Hippocampal formation (tissue), 2 donors: Measurements from ENCODE around the gene SERINC3.
"Not testable (repeated sequence)": the region's sequence is repeated elsewhere in the genome, so short reads cannot be mapped to it uniquely, and the experiment has no call there.

Experiments
- DNase-seq, 2 donors: peaks; one replicate each; lab custom pipeline; 2025; lab: John Stamatoyannopoulos, UW

Gene SERINC3

DNA sequence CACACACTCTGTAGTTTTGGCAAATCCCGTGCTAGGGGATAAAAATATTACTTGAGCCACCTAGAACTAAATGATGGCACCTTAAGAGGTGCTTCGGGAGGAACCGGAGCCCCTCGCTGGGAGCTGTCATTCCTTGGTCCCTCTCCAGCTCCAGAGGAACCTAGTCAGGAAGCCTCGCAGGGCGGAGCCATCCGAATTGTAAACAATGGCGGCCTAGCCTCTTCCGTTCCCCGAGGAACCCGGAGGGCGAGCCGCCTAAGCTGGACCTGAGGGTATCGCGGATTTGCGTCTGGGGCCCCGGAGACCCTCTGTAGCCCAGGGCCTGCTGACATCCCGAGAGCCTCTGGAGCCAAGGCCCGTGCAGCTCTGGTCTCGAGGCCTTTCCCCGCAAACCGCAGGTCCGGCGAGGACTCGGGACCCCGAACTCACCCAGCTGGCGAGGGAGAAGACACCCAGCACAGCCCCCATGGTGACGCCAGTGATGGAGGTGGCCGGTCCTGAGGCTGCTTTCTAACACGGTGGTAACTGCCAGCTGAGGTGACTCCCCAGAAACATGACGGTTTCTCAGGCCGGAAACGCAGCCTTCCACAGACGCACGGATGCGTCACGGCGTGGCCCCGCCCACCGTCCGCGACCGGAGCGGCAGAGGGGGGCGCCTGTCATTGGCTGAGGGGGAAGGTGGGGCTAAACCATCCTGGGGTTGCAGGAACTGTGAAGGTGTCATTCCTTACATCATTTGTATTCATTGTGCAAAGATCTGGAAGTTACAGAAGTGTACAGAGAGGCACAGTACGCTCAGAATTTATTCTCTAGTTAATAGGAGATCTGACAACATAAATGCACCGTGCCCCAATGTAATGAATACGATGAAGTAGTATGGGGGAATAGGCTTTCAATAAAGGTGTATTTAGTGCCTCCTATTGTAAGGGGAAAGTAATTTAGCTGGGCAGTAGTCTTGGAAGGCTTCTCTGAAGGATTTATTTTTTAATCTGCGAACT lies at the start of gene SERINC3:
Gene SERINC3 (minus strand): TSS at position 587 of the 998 bp plus-strand sequence. CDS start 119 bp downstream, at position 468.
- DNase-seq: peak; percentile 90 to 91

DNA sequence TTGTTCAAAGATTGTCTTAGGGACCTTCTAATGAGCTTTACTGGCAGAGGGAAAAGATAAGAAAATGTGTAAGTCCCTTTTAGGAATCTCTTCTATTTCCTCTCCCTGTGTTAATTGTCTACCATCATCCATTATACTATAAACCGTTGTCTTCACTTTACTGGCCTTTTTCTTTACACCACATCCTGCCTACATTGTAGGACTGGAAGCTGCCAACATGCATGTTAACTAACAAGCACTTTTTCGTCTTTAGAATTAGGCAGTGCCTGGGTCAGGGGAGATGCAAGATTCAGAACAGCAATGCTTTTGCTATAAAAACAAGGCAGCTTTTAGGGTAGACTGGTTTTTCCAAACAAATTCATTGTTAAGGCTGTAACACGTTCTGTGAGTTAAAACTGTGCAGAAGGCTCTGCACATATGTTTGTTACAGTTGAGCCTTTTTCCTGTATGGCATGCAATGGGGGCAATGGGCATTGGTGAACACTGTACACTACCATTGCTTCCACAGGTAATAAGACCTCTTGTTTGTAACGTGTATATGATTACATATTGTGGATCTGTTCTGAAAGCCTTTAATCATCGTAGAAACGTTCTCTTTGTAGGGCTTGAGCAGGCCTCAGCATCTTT lies 49.6 kb upstream of the SERINC3 start:
- DNase-seq: no peak

DNA sequence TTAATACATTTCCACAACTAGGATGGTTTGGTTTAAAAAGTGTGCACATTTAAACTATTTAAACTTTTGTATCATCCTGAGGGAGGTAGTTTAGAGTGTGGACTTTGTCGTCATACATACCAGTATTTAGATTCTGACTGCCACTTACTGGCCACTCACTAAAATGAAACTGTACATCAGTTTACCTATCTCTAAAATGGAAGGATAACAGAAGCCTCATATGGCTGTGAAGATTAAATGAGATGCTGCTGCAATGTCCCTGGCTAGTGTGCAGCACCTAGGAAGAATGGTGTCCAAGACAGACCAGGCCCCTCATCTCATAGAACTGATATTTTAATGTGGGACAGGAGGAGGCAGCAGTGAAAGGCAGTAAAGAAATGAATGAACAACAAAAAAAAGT lies 48.5 kb upstream of the SERINC3 start:
- no peak for DNase-seq

GRCh38 chr20:44566811-44567210 lies 44.9 kb upstream of the SERINC3 start:
- no peak for DNase-seq

DNA sequence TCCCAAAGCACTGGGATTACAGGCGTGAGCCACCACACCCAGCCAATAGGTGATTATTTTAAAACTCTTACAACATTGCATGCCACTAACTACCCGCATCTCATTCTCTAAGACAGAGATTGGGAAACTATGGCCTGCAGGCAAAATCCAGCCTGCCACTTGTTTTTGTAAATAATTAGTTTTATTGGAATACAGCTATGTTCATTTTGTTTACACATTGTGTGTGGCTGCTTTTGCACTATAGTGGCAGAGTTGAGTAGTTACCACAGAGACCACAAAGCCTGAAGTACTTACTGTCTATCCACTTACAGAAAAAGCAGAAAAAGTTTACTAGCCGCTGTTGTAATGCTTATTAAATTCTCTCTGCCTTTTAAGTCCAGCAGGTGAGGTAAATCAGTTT lies 44.1 kb upstream of the SERINC3 start:
- no peak for DNase-seq

DNA sequence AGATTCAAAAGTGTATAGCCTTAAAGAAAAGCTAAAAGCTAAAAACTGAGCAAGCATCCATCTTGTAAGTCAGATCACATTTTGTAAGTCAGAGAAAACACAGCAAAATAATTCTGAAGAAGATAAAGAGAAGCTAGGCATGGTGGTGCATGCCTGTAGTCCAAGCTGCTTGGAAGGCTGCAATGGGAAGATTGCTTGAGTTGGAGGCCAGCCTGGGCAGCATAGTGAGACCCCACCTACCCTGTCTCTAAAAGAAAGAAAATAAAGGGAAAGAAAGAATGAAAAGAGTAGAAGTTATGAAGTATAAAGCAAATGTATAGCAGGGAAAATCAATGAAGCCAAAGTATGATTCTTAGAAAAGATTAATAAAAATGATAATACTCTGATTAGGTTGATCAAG lies 40.0 kb upstream of the SERINC3 start:
- no peak for DNase-seq

DNA sequence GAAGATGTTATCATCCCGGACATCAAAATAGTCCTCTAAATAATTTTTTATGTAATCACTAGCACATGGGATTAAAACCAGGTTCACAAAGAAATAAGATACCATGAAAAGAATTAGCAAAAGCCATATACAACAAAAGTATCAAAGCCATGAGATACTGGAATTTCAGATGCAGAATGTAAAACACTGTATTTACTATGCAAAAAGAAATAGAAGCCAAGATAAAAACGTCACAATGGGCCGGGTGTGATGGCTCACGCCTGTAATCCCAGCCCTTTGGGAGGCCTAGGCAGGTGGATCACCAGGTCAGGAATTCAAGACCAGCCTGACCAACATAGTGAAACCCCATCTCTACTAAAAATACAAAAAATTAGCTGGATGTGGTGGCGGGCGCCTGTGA lies 38.9 kb upstream of the SERINC3 start:
- not testable (repeated sequence) for DNase-seq

GRCh38 chr20:44560229-44560628 lies 38.4 kb upstream of the SERINC3 start:
- no peak for DNase-seq

DNA sequence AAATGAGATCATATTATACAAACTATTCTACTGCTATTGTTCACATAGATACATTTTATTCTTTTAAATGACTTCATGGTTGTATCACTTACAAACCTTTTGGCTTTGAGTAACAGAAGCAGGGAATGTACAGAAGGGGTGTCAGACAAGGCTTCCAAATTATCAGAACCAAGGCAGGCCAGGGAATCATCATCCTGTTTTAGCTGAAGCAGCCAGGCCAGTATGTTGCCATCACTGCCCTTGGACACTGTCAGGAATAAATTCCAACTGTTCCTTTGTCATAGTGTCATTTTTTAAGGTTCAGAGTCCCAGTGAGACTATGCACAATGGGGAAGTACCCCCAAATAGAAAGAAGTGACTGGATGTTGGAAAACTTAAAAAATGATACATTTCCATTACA lies 37.4 kb upstream of the SERINC3 start:
- no peak for DNase-seq

DNA sequence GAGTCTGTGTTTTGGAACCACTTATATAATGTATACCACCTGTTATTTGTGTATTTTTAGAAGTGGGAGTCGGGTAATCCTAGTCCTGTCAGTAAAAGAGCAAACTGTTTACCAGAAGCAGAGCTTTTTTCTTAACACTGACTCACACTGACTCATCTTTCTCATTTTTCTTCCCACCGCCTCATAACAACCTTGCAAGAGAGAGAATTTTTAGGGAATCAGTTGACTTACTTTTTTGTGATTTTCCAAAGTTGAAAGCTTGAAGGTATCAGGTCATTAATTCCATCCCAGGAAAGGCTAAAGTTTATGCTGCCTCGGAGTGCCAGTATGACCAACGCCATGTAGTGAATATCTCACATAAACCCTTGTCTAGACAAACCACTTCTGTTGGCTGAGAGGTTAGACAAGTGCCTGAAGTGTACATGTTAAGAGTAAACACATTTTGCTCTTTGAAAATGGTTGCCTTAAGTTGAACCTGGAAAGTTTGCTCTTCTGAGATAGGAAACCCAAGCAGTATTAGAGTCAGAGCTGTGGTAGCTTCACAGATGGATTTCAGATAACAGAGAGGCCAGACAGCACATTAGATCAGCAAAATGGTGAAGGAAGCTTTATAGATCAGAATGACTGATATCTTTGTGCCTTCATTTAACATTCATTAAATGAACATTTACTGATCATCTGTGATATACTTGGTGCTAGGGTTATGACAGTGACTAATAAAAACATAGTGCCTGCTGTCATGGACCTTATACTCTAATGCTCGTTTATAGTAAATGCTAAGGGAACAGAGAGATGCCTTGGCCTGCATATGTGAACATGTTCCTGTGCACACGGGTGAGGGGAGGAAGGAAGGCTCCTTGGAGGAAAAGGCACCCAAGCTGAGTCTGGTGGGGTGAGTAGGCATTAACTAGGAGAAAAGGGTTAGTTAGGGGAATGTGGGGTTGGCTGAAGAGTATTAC lies 31.4 kb upstream of the SERINC3 start:
- no peak for DNase-seq

DNA sequence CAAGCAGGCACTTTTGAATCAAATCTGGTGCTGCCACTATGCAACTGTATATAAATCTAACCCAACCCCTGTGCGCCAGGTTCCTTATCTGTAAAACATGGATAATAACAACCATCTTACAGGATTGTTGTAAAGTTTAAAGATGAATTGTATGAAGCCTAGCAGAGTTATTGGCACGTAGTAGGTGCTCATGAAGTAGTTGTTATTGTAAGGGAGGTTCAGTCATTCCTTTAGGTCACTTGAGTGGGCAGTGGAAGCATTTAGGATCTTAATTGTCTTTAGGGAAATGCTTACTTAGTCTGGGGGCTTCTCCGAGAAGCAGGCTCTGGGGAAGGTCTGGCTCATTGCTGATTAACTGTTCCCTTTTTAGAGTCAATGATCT lies 30.7 kb upstream of the SERINC3 start:
- no peak for DNase-seq

DNA sequence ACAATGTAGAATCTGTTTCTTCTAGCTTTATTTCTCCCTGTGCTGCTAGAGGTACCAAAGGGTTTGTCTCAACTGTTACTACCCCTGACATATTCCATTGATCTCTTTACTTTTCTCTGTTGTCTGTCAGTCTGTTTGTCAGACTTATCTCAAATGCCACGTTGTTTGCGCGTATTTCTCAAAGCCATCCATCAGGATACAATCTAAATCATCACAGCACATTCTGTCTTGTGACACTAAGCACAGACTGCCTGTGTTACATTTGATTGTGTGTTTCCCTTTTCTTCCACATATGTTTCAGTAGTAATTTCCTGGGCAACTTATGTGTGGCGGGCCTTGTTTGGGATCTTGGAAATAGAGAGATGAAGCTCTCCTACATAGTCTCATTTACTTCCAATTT lies 30.2 kb upstream of the SERINC3 start:
- DNase-seq: no peak

GRCh38 chr20:44549123-44549522 lies 27.3 kb upstream of the SERINC3 start:
- DNase-seq: no peak

DNA sequence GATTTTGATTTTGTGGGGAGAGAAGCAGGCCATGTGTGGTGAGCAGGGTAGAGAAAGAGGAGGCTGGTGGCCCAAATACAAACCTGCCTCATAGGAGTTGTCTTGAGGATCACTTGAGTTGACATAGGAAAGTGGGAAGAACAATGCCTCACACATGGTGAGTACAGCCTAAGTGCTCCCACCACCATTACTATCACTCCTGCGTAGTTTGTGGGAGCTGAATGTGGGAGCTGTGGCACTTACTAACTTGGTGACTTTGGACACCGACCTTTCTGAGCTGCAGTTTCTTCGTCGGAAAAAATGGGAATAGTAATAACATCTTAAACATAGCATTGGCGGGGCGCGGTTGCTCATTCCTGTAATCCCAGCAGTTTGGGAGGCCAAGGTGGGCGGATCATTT lies 25.5 kb upstream of the SERINC3 start:
- no peak for DNase-seq

DNA sequence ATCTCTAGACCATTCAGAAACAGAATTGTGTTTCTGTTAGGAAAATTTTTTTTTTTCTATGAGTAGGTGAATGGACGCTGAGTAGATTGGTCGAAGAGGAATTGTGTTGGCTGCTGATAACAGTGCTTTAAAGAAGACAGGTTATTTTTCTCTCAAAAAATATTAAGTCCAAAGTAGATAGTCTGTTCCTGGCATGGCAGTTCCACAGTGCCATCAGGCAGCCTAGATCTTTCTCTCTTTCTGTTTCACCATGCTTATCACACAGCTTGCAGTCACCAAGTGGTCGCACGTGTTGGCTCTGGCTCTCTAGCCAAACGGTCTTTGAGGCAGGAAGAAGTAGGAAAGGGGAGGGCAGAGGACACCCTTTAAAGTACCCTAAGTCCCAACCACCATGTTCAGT lies 22.4 kb upstream of the SERINC3 start:
- DNase-seq: no peak

GRCh38 chr20:44543358-44543757 lies 21.5 kb upstream of the SERINC3 start:
- no peak for DNase-seq

- DNase-seq: no peak
Observed at GRCh38 chr20:44542890-44543289, 21.0 kb upstream of the SERINC3 start.

DNA sequence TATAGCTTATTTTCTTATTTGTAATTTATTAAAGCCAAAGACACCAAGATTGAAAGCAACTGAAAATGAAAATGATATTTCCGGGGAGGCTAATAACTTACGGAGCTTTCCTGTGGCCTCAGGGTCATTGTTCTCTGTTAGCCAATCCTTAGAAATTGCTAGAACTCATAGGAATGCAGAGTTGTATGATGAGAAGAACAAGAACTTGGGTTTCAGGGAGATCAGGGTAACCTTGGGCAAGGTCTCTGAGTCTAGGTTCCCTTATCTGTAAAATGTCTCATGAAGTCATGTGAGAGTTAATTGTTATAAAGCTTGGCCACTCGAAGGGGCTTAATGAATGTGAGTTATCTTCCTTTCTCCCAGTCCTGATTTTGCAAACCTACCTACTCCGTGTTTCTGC lies 20.1 kb upstream of the SERINC3 start:
- DNase-seq: no peak

- no peak for DNase-seq
Observed at GRCh38 chr20:44540834-44541233, 19.0 kb upstream of the SERINC3 start.

DNA sequence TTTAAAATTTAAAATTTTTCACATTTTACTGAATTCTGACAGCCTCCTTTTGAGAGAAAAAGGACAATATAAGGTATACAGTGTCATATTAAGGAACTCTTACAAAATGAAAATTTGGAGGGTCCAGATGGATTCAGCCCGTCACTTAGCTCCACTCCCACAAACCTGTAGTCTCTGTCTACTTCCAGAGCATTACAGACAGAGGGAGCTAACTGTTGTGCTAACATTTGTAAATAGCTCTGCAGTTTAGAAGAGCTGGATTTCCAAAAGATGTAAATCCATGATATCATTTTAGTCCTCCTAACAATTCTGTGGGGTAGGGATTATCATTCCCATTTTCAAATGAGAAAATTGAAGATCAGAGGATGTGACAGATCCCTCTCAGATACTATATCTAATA lies 16.1 kb upstream of the SERINC3 start:
- peak in 1 of 2 donors; percentile 22 for DNase-seq

- DNase-seq: no peak
Observed at GRCh38 chr20:44536175-44536574, 14.3 kb upstream of the SERINC3 start.

DNA sequence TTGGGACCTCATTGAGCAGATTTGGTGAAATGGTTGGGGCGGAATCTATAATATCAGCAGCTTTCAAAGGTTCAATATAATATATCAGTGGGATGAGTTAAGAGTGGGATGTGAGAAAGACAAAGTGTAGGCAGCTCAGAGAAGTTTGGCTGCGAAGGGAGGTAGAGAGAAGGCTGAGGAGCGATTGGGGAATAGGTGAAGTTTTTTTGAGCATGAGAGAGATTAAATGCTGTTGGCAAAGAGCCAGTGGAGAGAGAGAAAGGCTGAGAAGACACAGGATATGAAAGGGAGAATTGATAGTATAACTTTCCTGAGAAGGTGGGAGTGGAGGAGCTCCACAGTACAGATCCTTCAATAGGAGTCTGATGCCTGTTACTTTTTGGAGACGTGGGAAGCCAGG lies 12.1 kb upstream of the SERINC3 start:
- DNase-seq: no peak
